ENCODE data around the gene MPPED1. TPM values are rescaled to one million over a fixed set of nuclear protein-coding genes. Genes with fewer than 3 reads are reported as not detected.

MPPED1 gene
- total RNA-seq, 2 experiments from 2014 or later: not detected

DNA sequence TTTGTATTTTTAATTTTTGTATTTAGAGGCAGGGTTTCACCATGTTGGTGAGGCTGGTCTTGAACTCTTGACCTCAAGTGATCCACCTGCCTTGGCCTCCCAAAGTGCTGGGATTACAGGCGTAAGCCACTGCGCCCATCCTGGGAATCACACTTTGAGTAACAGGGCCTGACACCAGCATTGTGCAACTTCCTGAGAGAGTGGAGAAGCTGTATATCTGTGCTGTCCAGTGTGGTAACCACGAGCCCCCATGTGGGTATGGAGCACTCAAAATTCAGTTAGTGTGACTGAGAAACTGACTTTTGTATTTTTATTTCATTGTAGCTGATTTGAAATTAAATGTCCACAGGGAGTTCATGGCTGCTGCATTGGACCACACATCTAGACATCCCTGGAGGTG is 36.2 kb downstream of the MPPED1 start:
- ChIA-PET CTCF (no interaction called here), POLR2A (no interaction called here)
- H3K27me3 Mint-ChIP-seq (ENCODE audit: low read depth): peaks cover 3% of the 10 kb centered on the region

DNA sequence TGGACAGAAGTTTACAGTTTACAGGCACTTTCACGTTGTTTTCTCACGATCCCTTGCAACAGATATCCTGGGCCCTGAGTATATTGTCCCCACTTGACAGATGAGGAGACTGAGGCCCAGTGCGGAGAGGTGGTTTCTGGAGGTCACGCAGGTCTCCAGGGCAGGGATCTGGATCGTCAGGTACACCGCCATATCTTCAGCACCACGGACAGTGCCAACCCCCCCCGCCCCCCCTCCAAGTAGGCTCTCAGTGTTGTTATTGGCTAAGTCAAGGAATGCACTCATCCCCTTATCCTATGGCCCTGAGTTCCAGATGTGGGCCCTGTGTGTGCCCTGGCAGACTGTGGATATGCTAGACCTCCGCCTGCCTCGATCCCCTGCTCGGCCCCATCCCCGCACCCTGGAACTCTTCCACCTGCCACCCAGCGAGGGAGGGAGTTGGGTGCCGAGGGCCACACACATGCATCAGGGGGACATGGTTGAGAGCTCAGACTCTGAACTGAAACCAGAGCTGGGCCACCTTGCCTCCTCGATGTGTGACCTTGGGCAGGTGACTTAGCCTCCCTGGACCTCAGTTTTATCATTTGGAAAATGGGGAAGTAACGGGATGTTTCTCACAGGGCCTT is 37.5 kb downstream of the MPPED1 start:
- H3K27me3 Mint-ChIP-seq (ENCODE audit: low read depth): peaks cover 3% of the 10 kb centered on the region
- CTCF ChIA-PET: no interaction called here
- POLR2A ChIA-PET: no interaction called here

More for the DNA sequence above, 36.2 kb downstream of the MPPED1 start:
- no peaks in the 10 kb centered on the region for H3K4me1 Mint-ChIP-seq (ENCODE audit: low read depth)
- H3K9me3 Mint-ChIP-seq (ENCODE audit: insufficient read depth): no peaks in the 10 kb centered on the region
- no peak overlapping the region for H3K4me3 Mint-ChIP-seq
- H3K36me3 Mint-ChIP-seq (ENCODE audit: low read depth): no peaks in the 10 kb centered on the region
- no peak overlapping the region for H3K27ac Mint-ChIP-seq
- no peak for DNase-seq
- no peak for ATAC-seq

DNA sequence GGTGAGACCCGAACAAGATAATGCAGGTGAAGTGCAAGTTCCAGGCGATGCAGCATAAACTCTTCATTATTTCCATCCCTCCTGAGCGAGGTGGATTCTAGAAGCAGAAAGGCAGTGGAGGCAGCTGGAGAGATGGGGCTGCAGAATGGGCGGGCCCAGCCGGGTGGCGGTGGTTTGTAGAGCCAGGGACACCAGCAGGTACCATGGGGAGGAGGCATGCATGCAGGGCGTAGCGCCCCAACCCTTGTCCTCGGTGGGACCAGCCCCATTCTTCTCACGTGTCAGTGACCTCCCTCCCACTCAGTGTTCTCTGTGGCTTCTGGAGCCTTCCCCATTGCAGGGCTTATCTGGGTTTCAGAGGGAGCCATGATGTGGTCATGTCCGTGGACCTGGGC is 38.0 kb downstream of the MPPED1 start:
- Mint-ChIP-seq H3K4me1 (ENCODE audit: low read depth) (no peaks in the 10 kb centered on the region), H3K36me3 (ENCODE audit: low read depth) (no peaks in the 10 kb centered on the region), H3K4me3 (no peak overlapping the region), H3K27me3 (ENCODE audit: low read depth) (peaks cover 3% of the 10 kb centered on the region), H3K27ac (no peak overlapping the region), H3K9me3 (ENCODE audit: insufficient read depth) (no peaks in the 10 kb centered on the region)
- DNase-seq (no peak), ATAC-seq (no peak)
- ChIA-PET CTCF (no interaction called here), POLR2A (no interaction called here)

More for the DNA sequence above, 37.5 kb downstream of the MPPED1 start:
- Mint-ChIP-seq H3K9me3 (ENCODE audit: insufficient read depth) (no peaks in the 10 kb centered on the region), H3K36me3 (ENCODE audit: low read depth) (no peaks in the 10 kb centered on the region), H3K4me3 (no peak overlapping the region), H3K4me1 (ENCODE audit: low read depth) (no peaks in the 10 kb centered on the region), H3K27ac (no peak overlapping the region)
- DNase-seq: no peak
- no peak for ATAC-seq

DNA sequence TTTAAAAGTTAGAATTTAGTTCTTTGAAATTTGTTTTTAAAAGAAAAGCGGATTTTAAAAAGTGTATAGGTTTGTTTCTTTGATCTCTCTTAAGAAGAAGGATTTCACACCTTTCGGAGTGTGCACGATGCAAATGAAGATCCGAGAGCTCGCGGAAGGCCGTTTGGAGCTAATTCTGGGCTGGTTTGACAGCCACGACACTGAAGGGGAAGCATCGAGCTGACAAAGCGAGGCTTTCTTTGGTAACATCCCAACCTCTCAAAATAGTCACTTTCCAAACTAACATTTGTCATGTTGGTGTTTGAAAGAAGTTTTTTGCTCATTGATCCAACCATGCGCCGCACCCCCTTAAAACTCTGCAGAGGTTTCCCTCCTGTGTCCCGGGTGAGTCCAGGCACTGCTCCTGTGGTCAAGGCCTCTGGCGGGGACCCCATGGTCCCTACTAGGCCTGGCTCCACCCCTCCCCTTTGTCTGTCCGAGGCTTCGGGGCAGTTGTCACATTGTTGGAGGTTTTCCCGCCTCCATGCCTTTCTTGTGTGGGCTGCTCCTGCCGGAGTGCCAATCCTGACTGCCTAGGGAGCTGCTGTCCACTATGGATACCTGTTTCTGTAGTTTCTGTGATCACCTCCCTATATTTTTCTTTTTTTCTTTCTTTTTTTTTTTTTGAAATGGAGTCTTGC is 39.7 kb downstream of the MPPED1 start:
- H3K4me3 Mint-ChIP-seq: no peak overlapping the region
- H3K9me3 Mint-ChIP-seq (ENCODE audit: insufficient read depth): no peaks in the 10 kb centered on the region

DNA sequence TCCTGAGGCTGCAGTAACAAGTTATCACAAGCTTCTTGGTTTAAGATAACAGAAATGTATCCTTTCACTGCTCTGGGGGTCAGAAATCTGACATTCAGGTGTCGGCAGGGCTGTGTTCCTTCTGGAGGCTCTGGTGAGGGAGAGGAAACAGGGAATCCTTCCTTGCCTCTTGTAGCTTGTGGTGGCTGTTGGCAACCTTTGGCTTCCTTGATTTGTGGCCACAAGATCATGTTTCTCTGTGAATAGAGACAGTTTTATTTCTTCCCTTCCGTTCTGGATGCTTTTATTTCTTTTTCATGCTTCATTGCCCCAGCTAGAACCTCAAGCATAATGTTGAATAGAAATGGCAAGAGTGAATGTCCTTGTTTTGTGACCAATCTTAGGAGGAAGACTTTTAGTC is 44.0 kb downstream of the MPPED1 start:
- H3K27ac Mint-ChIP-seq: no peak overlapping the region
- no peak overlapping the region for H3K4me3 Mint-ChIP-seq
- H3K36me3 Mint-ChIP-seq (ENCODE audit: low read depth): no peaks in the 10 kb centered on the region
- DNase-seq: no peak
- CTCF ChIA-PET: no interaction called here
- H3K27me3 Mint-ChIP-seq (ENCODE audit: low read depth): peaks cover 15% of the 10 kb centered on the region
- H3K4me1 Mint-ChIP-seq (ENCODE audit: low read depth): no peaks in the 10 kb centered on the region
- H3K9me3 Mint-ChIP-seq (ENCODE audit: insufficient read depth): no peaks in the 10 kb centered on the region
- POLR2A ChIA-PET: no interaction called here
- ATAC-seq: no peak

More for the DNA sequence above, 39.7 kb downstream of the MPPED1 start:
- CTCF ChIA-PET: no interaction called here
- DNase-seq (no peak), ATAC-seq (no peak)
- H3K27ac Mint-ChIP-seq: no peak overlapping the region
- peaks cover 6% of the 10 kb centered on the region for H3K27me3 Mint-ChIP-seq (ENCODE audit: low read depth)
- POLR2A ChIA-PET: no interaction called here
- no peaks in the 10 kb centered on the region for H3K4me1 Mint-ChIP-seq (ENCODE audit: low read depth)
- H3K36me3 Mint-ChIP-seq (ENCODE audit: low read depth): no peaks in the 10 kb centered on the region

DNA sequence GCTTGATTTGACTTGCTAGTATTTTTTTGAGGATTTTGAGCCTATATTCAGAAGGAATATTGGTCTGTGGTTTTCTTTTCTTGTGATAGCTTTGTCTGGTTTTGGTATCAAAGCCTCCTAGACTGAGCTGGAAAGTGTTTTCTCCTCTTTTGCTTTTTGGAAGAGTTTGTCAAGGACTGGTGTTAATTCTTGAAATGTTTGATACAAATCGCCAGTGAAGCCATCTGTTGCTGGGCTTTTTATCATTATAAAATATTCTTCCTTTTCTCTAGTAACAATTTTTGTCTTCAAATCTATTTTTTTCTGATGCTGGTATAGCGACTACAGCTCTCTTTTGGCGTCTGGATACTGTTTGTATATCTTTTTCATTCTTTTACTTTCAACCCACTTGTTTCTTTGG is 45.2 kb downstream of the MPPED1 start:
- Mint-ChIP-seq H3K9me3 (ENCODE audit: insufficient read depth) (no peaks in the 10 kb centered on the region), H3K27ac (no peak overlapping the region), H3K36me3 (ENCODE audit: low read depth) (no peaks in the 10 kb centered on the region), H3K27me3 (ENCODE audit: low read depth) (peaks cover 15% of the 10 kb centered on the region), H3K4me3 (no peak overlapping the region), H3K4me1 (ENCODE audit: low read depth) (no peaks in the 10 kb centered on the region)
- ChIA-PET CTCF (no interaction called here), POLR2A (no interaction called here)
- ATAC-seq (no peak), DNase-seq (no peak)

DNA sequence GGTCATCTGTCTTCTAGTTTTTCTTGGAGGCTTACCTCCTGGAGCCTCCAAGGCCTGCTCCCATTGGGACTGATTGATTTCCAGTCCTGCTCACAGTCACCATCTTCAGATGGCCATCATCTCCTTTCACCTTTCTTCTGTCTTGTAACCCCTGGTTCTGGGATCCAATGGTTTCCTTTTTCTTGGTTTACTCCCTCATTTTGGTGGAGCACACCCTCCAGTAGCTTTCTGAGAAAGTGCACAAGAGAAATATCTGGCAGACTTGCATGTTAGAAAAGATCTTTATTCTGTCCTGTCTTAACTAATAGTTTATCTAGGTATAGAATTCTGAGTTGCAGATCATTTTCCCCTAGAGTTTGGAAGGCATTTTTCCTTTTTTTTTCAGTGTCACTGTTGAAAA is 50.9 kb downstream of the MPPED1 start:
- DNase-seq (no peak), ATAC-seq (no peak)
- H3K4me1 Mint-ChIP-seq (ENCODE audit: low read depth): no peaks in the 10 kb centered on the region
- ChIA-PET CTCF (no interaction called here), POLR2A (no interaction called here)
- H3K27me3 Mint-ChIP-seq (ENCODE audit: low read depth): peaks cover 4% of the 10 kb centered on the region
- H3K27ac Mint-ChIP-seq: no peak overlapping the region
- H3K4me3 Mint-ChIP-seq: no peak overlapping the region
- H3K36me3 Mint-ChIP-seq (ENCODE audit: low read depth): no peaks in the 10 kb centered on the region
- H3K9me3 Mint-ChIP-seq (ENCODE audit: insufficient read depth): no peaks in the 10 kb centered on the region

DNA sequence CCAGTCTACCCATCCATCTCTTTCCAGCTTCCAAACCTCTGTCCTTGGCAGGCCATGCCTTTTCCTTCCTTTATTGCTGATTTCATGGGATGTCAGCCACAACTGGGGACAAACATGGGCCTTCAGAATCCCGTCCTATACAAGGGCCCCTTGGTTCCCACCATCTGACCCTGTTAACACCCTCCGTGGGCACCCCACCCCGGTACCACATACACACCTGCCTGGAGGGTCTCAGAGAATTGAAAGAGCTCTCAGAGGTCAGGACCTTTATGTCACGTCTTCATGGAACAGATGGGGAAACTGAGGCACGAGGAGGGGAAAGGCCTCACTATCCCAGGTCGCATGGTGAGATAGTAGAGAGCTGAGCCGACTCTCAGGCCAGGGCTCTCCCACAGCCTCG is 53.0 kb downstream of the MPPED1 start:
- H3K9me3 Mint-ChIP-seq (ENCODE audit: insufficient read depth): no peaks in the 10 kb centered on the region
- DNase-seq (no peak), ATAC-seq (no peak)
- POLR2A ChIA-PET: no interaction called here
- H3K27me3 Mint-ChIP-seq (ENCODE audit: low read depth): no peaks in the 10 kb centered on the region
- no peaks in the 10 kb centered on the region for H3K36me3 Mint-ChIP-seq (ENCODE audit: low read depth)
- CTCF ChIA-PET: no interaction called here
- H3K4me3 Mint-ChIP-seq: no peak overlapping the region
- no peaks in the 10 kb centered on the region for H3K4me1 Mint-ChIP-seq (ENCODE audit: low read depth)
- H3K27ac Mint-ChIP-seq: no peak overlapping the region

DNA sequence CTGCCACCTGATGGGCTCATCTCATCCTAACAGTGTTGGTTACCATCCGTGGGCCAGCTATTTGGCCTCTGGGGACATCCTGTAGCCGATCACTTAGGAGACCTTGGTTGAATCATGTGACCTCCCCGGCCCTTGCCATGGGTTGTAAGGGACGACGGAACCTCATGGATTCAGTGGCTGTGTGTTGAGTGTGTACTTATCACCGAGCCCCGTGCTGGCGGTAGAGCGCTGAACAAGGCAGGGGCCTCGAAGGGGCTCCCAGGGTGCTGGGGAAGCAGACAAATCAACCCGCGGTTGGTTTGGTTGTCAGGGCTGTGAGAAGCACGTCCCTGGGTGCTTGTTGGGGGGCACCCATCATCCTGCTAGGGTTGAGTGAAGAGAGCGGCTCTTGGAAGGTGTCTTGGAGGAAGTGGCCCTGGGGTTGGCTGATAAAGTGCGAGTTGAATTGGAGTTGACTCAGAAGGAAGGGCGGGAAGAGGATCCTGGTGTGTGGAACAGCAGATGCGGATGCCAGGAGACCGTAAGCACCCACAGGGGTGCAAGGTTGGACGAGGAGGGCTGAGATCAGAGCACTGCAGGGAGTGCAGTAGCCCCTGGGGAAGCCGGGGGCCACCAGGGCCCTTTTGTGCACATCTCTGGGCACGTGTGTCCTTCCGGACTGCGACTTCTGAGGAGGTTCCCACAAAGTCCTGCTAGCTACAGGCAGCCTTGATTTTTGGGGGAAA is 53.6 kb downstream of the MPPED1 start:
- DNase-seq (no peak), ATAC-seq (no peak)
- H3K4me1 Mint-ChIP-seq (ENCODE audit: low read depth): no peaks in the 10 kb centered on the region
- ChIA-PET CTCF (no interaction called here), POLR2A (no interaction called here)
- H3K27ac Mint-ChIP-seq: no peak overlapping the region
- H3K9me3 Mint-ChIP-seq (ENCODE audit: insufficient read depth): no peaks in the 10 kb centered on the region
- H3K27me3 Mint-ChIP-seq (ENCODE audit: low read depth): no peaks in the 10 kb centered on the region
- no peak overlapping the region for H3K4me3 Mint-ChIP-seq
- H3K36me3 Mint-ChIP-seq (ENCODE audit: low read depth): no peaks in the 10 kb centered on the region

DNA sequence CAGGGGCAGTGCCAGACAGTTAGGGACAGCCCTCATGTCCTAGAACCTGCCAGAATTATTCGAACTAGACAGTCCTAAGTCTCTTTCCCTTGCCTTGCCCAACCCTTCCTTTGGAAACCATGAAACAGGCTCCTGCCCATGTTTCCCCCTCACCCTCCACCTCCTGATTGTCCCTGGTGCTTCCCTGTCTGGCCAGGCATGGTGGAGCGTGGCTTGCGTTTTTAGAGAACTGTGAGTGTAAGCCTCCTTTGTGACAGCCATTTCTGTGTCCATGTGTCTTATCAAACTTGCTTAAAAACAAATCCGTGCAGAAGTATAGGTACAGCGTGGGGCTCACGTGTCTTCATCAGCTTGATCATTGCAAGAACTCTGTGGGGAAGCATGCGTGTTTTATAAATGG is 54.9 kb downstream of the MPPED1 start:
- ChIA-PET POLR2A (no interaction called here), CTCF (no interaction called here)
- no peaks in the 10 kb centered on the region for H3K4me1 Mint-ChIP-seq (ENCODE audit: low read depth)
- DNase-seq: no peak
- no peaks in the 10 kb centered on the region for H3K27me3 Mint-ChIP-seq (ENCODE audit: low read depth)
- H3K27ac Mint-ChIP-seq: no peak overlapping the region
- H3K9me3 Mint-ChIP-seq (ENCODE audit: insufficient read depth): no peaks in the 10 kb centered on the region
- no peak overlapping the region for H3K4me3 Mint-ChIP-seq
- no peak for ATAC-seq
- no peaks in the 10 kb centered on the region for H3K36me3 Mint-ChIP-seq (ENCODE audit: low read depth)

DNA sequence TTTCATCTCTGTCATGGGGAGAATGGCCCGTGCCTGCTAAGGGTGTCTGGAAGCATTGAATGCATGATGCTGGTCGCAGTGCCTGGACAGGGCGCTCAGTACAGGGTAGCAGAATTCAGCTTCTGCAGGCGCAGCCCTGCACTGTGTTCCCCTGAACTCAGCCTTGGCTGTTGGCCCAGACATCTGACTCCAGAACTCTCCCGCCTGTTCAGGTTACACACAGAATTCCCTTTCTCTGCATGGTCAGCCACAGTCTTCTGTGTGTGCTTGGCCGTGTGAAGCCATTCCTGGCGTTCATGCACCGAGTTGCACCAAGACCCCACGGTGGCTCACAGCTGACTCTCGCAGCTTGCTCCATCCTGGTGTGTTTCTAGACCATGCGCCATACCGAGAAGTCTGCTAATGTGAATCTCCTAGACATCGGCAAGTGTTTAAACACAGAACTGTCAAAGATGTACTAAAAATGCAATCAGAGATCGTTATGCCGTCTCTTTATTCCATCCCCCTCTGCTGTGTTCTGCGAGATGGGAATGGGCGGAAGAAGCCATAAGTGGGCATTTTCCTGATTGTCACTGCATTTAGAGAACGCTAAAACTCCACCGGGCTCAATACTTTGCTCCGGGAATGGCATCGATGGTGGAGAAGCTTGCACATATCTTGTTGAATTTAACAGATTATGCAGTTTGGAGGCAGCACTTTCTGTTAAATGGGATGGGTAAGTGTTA is 55.6 kb downstream of the MPPED1 start:
- Mint-ChIP-seq H3K4me3 (no peak overlapping the region), H3K9me3 (ENCODE audit: insufficient read depth) (no peaks in the 10 kb centered on the region), H3K36me3 (ENCODE audit: low read depth) (no peaks in the 10 kb centered on the region)

DNA sequence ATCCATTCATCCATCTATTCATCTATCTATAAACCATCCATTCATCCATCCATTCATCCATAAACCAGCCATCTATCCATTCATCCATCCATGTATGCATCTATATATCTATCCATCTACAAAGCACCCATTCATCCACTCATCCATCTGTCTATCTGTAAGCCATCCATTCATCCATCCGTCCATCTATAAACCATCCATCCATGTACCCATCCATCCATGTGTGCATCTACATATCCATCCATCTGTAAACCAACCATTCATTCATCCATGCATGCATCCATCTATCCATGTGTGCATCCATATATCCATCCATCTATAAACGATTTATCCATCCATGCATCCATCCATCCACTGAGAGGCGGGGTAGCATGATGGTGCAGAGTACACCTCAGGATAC is 58.4 kb downstream of the MPPED1 start:
- DNase-seq: no peak
- H3K27me3 Mint-ChIP-seq (ENCODE audit: low read depth): no peaks in the 10 kb centered on the region
- H3K9me3 Mint-ChIP-seq (ENCODE audit: insufficient read depth): no peaks in the 10 kb centered on the region
- no peak for ATAC-seq
- CTCF ChIA-PET: no interaction called here
- no peaks in the 10 kb centered on the region for H3K4me1 Mint-ChIP-seq (ENCODE audit: low read depth)
- no peak overlapping the region for H3K4me3 Mint-ChIP-seq
- POLR2A ChIA-PET: no interaction called here
- no peaks in the 10 kb centered on the region for H3K36me3 Mint-ChIP-seq (ENCODE audit: low read depth)
- H3K27ac Mint-ChIP-seq: no peak overlapping the region

More for the DNA sequence above, 55.6 kb downstream of the MPPED1 start:
- no peak for DNase-seq
- ATAC-seq: no peak
- ChIA-PET CTCF (no interaction called here), POLR2A (no interaction called here)
- Mint-ChIP-seq H3K4me1 (ENCODE audit: low read depth) (no peaks in the 10 kb centered on the region), H3K27ac (no peak overlapping the region), H3K27me3 (ENCODE audit: low read depth) (no peaks in the 10 kb centered on the region)
